ENCODE data around the gene TEX22.

Gene TEX22

GRCh38 chr14:105439710-105440553 lies 41.6 kb downstream of the TEX22 start:
- no peak for DNase-seq (ENCODE audit: low read depth)

- DNase-seq (ENCODE audit: low read depth), result no peak
These were observed 42.2 kb downstream of the TEX22 start for GRCh38 chr14:105440554-105440900.

GRCh38 chr14:105440992-105441391 lies 42.7 kb downstream of the TEX22 start:
- no peak for DNase-seq (ENCODE audit: low read depth)

GRCh38 chr14:105442125-105442524 lies 43.8 kb downstream of the TEX22 start:
- DNase-seq (ENCODE audit: low read depth), result no peak

- DNase-seq (ENCODE audit: low read depth), result no peak
These were observed 44.5 kb downstream of the TEX22 start for GRCh38 chr14:105442834-105443233.

GRCh38 chr14:105444859-105445258 lies 46.5 kb downstream of the TEX22 start:
- no peak for DNase-seq (ENCODE audit: low read depth)

DNA sequence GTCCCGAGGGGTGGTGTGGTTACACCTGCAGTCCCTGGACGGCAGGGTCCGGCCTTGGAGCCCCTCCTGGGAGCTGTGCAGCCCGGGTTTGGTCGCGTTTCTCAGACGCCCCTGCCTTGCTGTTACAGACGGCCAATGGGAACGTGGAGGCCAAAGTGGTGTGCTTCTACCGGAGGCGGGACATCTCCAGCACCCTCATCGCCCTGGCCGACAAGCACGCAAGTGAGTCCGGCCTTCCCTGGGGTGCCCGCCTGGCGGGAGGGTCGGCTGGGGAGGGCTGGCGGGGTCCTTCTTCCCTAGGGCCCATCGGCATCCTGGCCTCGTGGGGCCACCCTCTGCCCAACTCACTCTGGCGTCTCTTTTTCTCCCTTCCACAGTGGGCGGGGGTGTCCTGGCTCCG lies 47.0 kb downstream of the TEX22 start:
- no peak for DNase-seq (ENCODE audit: low read depth)

GRCh38 chr14:105445901-105446845 lies 47.8 kb downstream of the TEX22 start:
- DNase-seq (ENCODE audit: low read depth), result no peak

DNA sequence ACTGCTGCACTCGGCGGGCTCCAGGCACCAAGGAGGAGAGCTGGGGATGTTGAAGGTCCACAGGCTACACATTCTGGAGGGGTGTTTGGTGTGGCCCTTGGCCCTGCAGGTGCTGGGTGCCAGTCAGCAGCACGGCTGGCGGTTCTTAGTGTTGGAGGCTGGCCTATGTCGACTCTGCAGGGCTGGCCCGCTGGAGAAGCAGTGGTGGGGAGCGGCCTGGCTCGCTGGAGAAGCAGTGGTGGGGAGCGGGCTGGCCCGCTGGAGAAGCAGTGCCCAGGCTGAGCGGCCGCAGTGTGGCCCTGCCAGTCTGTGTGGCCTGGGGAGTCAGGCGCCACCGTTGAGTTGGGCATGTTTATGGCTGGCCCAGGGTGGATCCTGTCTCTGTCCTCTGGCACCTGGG lies 48.6 kb downstream of the TEX22 start:
- DNase-seq (ENCODE audit: low read depth), result no peak

DNA sequence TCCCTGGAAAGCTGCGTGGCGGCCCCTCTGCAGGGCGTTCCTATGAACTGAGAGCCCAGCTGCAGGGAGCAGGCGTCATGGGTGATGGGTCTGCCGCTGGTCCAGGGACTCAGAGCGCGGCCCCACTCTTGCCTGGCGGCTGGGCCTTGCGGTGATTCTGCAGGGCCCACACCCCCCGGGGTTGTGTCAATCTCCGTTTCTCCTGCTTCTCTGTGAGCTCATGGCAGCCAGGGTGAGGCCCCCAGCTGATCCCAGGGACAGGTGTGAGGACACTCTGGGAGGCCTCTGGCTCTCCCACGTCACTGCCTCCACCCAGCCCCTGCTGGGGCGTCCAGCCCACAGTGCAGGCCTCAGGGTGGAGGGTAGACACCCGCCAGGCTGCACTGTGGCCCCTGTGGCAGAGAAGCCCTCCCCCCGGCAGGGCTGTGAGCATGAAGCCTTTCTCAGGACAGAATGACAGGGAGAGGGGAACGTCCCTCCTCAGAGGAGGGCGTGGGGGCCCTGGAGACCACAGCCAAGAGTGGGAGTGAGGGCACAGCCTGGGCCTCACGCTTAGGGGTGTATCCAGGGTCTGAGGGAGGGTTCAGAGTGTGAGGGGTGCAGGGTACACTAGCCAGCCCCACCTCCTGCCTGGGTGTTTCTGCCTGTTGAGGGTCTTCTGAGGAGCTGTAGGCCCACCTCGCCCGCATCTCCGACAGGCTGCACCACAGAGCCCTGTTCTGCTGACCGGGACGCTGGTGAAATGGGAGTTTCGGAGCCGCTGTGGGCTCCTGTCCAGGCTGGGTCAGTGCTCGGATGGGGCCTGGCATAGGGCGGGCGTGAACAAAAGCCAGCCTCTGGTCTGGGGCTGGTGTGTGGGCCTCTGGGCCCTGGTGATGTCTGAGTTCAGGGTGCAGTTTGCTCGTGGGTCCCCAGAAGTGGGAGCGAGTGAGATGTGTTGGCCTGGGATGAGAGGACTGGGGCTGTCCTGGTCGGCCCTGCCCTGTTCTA lies 49.6 kb downstream of the TEX22 start:
- DNase-seq (ENCODE audit: low read depth), result no peak

- peak; percentile 48 for DNase-seq (ENCODE audit: low read depth)
These were observed 50.4 kb downstream of the TEX22 start for GRCh38 chr14:105448706-105449111.

- no peak for DNase-seq (ENCODE audit: low read depth)
These were observed 51.2 kb downstream of the TEX22 start for GRCh38 chr14:105449276-105450122.

DNA sequence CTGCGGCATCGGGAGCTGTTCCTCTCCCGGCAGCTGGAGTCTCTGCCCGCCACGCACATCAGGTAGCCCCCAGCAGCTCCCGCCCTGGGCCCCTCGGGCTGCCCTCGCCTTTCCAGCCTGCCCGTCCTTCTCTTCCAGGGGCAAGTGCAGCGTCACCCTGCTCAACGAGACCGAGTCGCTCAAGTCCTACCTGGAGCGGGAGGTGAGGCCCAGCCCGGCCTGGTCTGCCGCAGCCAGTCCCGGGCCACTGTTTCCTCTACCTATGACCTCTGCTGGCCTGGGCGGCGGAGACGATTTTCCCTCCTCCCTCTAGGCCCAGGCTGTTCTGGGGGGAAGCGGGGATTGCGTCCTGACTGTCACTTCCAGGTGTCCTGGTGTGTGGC lies 51.8 kb downstream of the TEX22 start:
- DNase-seq (ENCODE audit: low read depth), result no peak

DNA sequence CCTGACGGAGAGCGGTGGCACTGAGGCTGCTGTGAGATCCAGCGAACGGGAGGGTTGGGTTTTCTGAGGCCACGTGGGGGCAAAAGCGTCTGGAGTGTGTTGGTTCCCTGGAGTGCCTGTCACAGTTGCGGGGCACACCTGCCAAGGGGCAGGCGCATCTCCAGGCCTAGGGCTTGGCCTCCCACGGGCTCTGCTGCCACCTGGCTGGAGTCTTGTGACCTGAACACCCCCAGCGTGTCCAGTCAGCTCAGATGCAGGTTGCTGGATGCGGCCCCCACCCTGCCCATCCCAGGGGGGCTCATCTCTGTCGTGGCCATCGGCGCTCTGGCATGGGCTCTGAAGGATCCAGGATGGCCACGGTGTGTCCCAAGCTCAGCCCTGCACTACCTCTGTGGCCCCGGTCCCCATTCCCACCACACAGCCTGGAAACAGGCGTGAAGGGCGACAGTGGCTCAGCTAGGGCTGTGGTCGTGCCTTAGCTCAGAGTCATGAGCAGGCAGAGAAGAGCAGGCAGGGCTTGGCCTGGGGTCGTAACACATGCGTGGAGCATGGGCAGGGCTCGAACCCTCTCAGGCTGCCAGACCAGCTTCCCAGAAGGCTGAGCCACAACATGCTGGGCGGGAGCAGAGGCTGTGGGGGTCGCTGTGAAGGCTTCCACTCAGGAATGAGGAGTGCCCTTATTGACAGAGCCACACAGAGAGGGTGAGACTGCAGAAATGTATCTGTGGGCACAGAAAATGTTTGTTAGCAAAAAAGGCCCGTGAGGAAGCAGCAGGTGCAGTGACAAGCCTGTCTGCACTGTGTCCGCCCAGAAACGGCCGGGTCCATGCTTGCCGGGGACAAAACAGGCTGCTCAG lies 52.8 kb downstream of the TEX22 start:
- no peak for DNase-seq (ENCODE audit: low read depth)

DNA sequence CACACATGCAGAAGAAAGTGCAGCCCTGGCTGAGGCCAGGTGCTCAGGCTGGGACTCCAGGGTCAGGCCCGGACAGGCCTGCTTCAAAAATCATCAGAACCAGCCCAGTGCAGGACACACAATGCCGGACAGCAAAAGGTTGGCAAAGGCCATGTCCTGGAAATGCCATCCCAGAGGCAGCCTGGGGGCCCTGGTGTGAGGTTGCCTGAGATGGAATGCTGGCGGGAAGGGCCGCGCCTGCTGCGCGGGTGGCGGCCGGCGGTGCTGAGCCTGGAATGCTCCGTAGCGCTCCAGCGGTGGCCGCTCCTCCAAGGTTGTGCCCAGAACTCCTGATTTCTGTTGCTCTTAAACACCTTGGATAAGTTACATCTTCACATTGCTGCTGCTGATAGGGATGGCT lies 54.6 kb downstream of the TEX22 start:
- no peak for DNase-seq (ENCODE audit: low read depth)

GRCh38 chr14:105453847-105454246 lies 55.5 kb downstream of the TEX22 start:
- no peak for DNase-seq (ENCODE audit: low read depth)

- no peak for DNase-seq (ENCODE audit: low read depth)
These were observed 56.8 kb downstream of the TEX22 start for GRCh38 chr14:105455086-105455640.

- DNase-seq (ENCODE audit: low read depth), result no peak
These were observed 57.7 kb downstream of the TEX22 start for GRCh38 chr14:105455766-105456660.

All from activated T-helper 1 cell treated with Interleukin-2 at 50 U/mL for 16 hours (primary cell).